ENCODE measurements around the gene DNAJB12.
"Not testable (repeated sequence)": the region's sequence is repeated elsewhere in the genome, so short reads cannot be mapped to it uniquely, and the experiment has no call there.

The DNAJB12 gene

GRCh38 chr10:72330069-72330426, 24.7 kb downstream of the DNAJB12 start:
- no peak for DNase-seq

- DNase-seq = peak; percentile 74
Measured at GRCh38 chr10:72329290-72330068, 25.2 kb downstream of the DNAJB12 start.

DNA sequence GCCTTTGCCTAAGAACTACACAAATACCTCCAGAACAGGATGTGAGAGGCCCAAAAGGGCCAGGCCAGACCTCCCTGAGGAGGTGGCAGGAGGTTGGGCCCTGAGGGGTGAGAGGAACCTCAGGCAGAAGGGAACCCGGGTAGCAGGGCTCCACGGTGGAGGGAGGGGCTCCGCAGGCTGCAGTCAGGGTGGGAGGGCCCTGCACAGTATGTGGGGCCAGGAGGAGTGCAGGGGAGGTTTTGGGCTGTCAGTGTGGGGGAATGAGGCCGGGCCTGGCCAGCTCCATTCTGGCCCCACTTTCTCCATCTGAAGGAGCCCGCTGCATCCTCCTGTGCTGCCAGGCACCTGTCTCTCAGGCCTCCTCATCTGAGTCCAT, 25.9 kb downstream of the DNAJB12 start:
- no peak for DNase-seq

GRCh38 chr10:72328045-72328828, 26.5 kb downstream of the DNAJB12 start:
- peak; percentile 73 for DNase-seq

DNA sequence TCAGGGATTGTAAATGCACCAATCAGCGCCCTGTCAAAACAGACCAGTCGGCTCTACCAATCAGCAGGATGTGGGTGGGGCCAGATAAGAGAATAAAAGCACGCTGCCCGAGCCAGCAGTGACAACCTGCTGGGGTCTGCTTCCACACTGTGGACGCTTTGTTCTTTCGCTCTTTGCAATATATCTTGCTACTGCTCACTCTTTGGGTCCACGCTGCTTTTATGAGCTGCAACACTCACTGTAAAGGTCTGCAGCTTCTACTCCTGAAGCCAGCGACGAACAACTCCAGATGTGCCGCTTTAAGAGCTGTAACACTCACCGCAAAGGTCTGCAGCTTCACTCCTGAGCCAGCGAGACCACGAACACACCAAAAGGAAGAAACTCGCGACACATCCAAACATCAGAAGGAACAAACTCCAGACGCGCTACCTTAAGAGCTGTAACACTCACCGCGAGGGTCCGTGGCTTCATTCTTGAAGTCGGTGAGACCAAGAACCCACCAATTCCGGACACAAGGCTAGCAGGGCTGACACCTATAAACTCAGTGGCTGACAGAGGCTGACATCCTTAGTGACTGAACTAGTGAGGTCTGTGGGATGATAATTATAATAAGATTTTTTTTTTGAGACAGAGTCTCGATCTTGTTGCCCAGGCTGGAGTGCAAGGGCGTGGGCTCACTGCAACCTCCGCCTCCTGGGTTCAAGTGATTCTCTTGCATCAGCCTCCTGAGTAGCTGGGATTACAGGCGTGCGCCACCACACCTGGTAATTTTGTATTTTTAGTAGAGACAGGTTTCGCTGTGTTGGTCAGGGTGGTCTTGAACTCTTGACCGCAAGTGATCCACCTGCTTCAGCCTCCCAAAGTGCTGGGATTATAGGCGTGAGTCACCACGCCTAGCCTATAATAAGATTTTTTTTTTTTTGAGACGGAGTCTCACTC, 27.8 kb downstream of the DNAJB12 start:
- not testable (repeated sequence) for DNase-seq

DNA sequence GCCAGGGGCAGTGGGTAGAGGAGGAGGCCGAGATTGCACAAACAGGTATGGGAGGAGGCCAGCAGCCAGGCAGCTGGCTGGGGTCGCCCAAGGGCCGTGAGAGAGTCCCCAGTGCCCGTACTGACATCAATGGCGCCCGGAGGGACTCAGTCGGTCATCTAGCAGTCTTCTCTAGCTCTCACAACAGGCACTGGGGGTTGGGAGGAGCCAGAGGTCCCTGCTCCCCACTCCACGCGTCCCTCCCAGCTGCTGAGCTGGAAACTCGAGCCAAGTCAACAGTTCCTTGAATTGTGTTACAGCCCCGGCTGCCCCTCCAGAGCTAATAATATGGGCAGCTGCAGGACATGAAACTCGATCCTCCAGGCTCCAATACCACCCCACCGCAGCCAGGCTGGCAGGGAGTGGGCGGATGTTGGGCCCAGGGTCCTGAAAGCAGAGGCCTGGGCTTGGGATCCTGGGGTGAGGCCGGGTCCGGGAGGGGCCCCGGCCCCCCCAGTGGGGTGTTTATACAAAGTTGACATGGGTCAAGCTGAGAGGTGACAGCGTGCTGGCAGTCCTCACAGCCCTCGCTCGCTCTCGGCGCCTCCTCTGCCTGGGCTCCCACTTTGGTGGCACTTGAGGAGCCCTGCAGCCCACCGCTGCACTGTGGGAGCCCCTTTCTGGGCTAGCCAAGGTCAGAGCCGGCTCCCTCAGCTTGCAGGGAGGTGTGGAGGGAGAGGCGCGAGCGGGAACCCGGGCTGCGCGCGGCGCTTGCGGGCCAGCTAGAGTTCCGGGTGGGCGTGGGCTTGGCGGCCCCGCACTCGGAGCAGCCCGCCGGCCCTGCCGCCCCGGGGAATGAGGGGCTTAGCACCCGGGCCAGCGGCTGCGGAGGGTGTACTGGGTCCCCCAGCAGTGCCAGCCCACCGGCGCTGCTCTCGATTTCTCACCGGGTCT, 29.2 kb downstream of the DNAJB12 start:
- DNase-seq = peak; percentile 38

- no peak for DNase-seq
Measured at GRCh38 chr10:72323771-72324191, 30.9 kb downstream of the DNAJB12 start.

DNA sequence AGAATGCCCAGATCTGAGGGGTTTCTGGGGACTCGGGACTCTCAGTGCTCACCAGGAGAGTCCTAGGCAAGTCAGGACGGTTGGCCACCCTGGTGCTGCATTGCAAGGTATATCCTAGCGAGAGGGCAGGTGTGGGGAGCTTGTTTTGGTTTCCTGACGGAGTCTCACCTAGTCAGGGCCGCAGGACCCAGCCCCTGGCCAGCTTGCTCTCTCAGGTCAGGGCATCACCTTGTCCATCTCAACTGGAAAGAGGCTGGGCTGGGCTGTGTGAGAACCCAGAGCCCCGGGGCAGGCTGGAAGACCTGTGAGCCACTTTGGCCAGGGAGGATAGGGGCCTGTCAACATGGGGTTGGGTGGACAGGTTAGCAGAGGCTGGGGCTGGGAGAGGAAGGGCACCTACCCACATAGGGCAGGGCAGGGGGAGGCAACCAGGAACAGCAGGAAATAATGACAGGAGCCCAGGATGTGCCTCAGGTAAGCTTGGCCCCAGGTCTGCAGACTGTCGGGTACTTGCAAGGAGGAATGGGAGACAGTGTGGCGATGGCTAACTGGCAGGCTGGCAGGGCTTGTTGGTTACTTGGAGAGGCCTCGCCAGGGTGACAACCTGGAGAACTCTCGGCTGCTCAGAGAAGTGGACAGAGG, 31.5 kb downstream of the DNAJB12 start:
- no peak for DNase-seq

GRCh38 chr10:72322280-72323058, 32.2 kb downstream of the DNAJB12 start:
- no peak for DNase-seq

DNA sequence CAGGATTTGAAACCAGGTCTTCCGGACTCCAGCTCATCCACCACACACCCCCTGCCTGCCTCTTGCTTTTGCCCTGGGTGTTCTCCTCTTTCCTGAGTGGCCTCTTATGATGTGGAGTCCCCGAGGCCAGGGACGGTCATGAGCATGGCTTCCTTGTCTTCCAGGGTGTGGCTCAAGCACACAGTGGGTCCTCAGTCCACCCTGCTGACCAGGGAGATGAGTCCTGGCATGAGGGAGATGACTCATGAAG, 32.8 kb downstream of the DNAJB12 start:
- DNase-seq = no peak

- peak; percentile 54 for DNase-seq
Measured at GRCh38 chr10:72321248-72322029, 33.3 kb downstream of the DNAJB12 start.

GRCh38 chr10:72320676-72321247, 34.0 kb downstream of the DNAJB12 start:
- peak; percentile 97 for DNase-seq

DNA sequence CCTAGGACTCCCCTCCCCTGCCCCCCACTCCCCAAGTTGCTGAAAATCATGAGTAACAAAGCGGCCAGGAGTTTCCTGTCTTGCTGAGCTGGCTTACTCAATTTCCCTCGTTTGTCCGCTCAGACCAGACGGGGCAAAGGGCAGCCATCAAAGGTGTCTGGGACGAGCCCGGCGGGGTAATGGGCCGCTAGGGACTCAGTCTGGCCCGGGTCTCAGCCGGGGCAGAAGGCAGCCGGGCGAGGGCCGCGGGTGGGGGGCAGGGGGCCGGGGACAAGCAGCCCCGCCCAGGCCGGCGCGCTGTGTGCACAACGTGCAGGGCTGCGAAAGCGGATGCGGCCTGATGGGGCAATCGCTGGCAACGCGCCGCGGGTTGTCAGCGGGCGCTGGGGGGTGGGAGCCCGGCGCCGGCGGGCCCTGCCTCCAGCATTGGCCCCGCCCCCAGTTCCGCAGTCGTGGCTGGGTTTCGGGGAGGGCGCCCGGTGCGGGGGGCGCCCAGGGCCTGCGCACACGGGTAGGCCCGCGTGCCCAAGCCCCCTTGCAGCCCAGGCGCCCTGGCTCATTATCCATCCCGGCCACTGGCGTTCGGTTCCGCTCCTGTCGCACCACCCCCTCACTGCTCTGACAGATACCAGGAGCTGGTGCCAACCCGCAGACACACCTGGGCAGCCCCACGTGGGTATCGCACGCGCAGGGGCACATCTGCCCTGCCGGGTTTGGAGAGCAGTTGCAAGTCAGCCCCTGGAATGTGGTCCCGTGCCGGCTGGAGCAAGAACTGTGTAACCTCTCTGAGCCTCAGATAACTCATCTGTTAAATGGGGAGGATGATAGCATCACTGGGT, 35.1 kb downstream of the DNAJB12 start:
- peak; percentile 86 for DNase-seq

- no peak for DNase-seq
Measured at GRCh38 chr10:72318418-72319262, 36.1 kb downstream of the DNAJB12 start.

DNA sequence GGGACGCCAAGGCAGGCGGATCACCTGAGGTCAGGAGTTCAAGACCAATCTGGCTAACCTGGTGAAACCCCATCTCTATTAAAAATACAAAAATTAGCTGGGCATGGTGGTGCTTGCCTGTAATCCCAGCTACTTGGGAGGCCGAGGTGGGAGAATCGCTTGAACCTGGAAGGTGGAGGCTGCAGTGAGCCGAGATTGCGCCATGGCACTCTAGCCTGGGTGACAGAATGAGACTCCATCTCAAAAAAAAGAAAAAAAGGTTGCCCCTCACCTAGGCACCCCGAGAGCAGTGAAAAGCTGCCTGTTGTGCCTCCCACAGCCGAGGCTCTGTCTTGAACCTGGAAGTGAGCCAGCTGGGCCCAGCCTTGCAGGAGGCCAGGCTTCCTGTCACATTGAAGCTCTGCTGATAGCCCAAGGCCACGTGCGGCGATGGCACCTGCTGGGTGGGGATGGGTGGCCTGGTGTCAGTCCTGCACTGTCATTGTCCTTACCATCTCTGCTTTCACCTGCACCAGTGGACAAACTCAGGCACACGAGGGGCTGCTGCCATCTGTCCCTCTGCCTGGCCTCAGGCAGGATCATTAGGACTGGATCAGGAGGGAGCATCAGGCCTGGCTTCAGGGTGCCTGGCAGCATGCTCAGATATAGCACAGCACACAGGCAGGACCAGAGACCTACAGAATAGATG, 37.8 kb downstream of the DNAJB12 start:
- no peak for DNase-seq

GRCh38 chr10:72316386-72316700, 38.4 kb downstream of the DNAJB12 start:
- DNase-seq = no peak

GRCh38 chr10:72315611-72316385, 38.9 kb downstream of the DNAJB12 start:
- DNase-seq = no peak
